ENCODE results near the gene CHSY1. TPM values are rescaled to one million over a fixed set of nuclear protein-coding genes. Genes with fewer than 3 reads are reported as not detected.
A peak's percentile ranks its signal among the peaks of the same experiment; 100 is the strongest.

Gene CHSY1
- total RNA-seq, 1 donor = 40.9 TPM

DNA sequence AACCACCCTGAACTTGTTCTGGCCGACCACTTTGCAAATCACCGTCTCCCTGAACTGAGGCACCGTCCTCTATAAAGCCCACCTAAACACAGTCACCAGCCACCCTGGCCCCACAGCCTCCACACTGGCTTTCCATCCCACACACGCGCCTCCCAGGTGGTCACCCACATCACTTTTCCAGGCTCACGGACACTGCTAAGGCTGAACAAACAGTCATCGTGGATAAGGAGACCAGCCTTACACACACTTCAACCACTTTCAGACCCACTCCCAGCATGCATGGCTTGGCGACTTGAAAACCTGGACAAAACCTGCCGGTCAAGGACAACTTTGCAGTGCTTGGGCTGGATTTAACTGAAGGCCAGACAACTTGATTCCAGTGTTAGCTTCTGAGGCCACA is 8.4 kb downstream of the CHSY1 start:
- no peak for DNase-seq (ENCODE audit: low read depth)
- TF ChIP-seq, protein P1, sequence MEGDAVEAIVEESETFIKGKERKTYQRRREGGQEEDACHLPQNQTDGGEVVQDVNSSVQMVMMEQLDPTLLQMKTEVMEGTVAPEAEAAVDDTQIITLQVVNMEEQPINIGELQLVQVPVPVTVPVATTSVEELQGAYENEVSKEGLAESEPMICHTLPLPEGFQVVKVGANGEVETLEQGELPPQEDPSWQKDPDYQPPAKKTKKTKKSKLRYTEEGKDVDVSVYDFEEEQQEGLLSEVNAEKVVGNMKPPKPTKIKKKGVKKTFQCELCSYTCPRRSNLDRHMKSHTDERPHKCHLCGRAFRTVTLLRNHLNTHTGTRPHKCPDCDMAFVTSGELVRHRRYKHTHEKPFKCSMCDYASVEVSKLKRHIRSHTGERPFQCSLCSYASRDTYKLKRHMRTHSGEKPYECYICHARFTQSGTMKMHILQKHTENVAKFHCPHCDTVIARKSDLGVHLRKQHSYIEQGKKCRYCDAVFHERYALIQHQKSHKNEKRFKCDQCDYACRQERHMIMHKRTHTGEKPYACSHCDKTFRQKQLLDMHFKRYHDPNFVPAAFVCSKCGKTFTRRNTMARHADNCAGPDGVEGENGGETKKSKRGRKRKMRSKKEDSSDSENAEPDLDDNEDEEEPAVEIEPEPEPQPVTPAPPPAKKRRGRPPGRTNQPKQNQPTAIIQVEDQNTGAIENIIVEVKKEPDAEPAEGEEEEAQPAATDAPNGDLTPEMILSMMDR (IDR thresholded peaks at IDR 0.05; ENCODE audit: insufficient read depth, low read length) = no peak
- H3K4me3 ChIP-seq (ENCODE audit: low read depth, low read length) = no peak overlapping the region

DNA sequence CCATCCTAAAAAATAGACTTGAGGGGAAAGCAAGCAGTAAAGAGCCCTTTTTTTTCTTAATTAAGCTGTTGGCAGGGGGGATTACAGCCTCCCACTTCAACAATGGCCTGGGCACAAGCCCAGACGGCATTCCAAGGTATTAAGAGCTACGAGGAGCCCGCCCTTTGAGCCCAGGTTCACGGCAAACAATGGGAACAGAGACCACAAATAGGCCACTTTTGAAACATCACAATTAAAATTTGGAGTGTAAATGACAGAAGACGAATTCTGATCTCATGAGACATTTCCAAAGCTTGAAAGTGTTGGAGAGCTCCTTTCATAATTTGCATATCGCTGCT is 8.9 kb downstream of the CHSY1 start:
- no peak overlapping the region for H3K4me3 ChIP-seq (ENCODE audit: low read depth, low read length)
- TF ChIP-seq, protein P1 (IDR thresholded peaks at IDR 0.05; ENCODE audit: insufficient read depth, low read length) = no peak
- no peak for DNase-seq (ENCODE audit: low read depth)

DNA sequence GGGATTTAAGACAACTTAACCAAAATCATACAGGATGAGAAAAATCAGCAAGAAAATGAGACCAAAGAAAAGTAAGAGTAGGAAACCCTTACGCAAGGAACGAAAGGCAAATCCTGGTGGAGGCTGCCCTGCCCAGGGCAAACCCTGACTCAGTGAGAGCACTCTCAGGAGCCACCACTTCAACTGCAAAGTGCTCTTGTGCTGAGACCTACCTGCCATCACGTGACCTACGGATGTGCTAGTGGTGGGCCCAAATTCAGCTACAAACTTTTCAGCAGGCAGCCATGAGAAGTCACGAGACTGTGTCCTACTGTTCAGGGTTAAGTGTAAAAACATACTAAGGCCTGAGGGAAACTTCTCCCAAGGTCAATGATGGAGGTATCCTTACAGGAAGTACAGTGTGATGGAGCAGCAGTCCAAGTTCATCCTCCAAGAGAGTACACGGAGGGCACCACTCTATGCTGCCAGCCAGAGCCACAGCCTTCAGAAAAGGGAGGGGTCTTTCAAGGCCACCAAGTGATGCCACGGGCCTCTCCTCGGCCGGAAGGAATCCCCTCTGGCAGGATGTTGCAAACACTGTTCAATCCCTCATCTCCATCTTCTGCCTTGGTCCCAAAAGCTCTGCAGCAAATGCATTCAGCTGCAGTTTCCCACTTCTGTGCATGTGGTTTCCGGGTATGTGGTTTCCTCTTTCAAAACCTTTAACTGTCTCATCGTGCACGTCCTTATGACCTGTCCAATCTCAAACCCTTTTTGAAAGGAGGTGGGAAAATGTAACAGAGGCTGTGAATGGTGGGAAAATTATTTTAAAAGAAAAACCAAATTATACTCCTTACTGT is 9.5 kb downstream of the CHSY1 start:
- TF ChIP-seq, protein P1 (IDR thresholded peaks at IDR 0.05; ENCODE audit: insufficient read depth, low read length) = no peak
- DNase-seq (ENCODE audit: low read depth) = peak; percentile 77

DNA sequence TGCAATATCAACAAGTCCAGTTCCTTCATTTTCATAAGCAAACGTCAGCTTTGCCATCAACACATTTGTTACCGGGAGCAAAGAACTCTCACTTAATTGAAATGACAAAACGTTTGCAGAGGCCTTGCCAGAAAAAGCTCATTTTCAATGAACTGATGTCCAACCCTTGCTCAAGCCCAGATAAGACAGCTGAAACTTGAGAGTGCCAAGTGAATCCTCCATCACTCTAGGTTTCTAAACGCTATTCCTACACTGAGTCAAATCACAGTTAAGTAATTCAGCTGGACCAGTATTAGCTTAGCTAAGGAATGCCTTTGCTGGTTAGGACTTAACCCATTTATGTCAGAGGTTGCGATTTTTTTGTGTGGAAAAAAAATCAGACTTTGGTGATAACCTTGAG is 11.5 kb downstream of the CHSY1 start:
- no peak overlapping the region for H3K4me3 ChIP-seq (ENCODE audit: low read depth, low read length)
- peak; percentile 74 for DNase-seq (ENCODE audit: low read depth)
- TF ChIP-seq, protein P1 (IDR thresholded peaks at IDR 0.05; ENCODE audit: insufficient read depth, low read length) = no peak

More for the DNA sequence above, 9.5 kb downstream of the CHSY1 start:
- no peak overlapping the region for H3K4me3 ChIP-seq (ENCODE audit: low read depth, low read length)

DNA sequence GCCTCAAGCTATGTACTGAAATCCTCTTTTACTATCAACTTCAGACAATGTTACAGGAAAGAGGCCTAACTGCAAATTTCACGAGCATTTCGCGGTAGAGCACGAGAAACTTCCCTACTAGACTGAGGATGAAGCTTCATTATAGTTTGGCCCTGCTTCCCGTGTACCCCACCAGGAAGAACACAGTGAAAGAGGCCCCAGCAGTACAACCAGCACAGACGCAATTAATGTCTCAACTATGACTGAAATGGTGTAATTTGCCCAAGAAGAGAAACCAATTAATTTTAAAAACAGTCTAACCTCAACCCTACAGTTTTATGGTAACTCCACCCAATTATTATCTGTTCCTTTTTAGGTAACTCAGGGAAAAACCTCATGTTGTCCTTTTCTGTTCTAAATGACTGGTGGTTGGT is 12.1 kb downstream of the CHSY1 start:
- DNase-seq (ENCODE audit: low read depth) = no peak
- TF ChIP-seq, protein P1 (IDR thresholded peaks at IDR 0.05; ENCODE audit: insufficient read depth, low read length) = no peak
- no peak overlapping the region for H3K4me3 ChIP-seq (ENCODE audit: low read depth, low read length)

DNA sequence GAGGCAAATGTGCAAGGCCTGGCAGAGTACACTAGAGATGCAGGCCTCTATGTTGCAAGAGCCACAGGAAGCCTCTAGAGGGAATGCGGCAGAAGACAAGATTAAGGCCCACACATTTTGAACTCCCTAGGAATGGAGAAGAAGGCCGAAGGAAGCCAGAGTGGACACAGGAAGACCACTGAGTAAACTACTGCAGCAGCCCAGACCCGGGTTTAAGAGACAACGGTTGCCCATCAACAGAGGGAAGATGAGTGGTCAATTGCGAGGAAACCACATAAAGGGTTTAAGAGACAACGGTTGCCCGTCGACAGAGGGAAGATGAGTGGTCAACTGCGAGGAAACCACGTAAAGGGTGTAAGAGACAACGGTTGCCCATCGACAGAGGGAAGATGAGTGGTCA is 14.6 kb downstream of the CHSY1 start:
- H3K4me3 ChIP-seq (ENCODE audit: low read depth, low read length) = no peak overlapping the region
- TF ChIP-seq, protein P1 (IDR thresholded peaks at IDR 0.05; ENCODE audit: insufficient read depth, low read length) = no peak
- no peak for DNase-seq (ENCODE audit: low read depth)
